GM21381 (cell line): ENCODE data around the gene C6orf132.

Source experiments
- ATAC-seq: cut with Tn5 transposase; IDR thresholded peaks from one replicate; pipeline ENCODE4 v1.9.1; 2021; ENCODE audit warnings: mild to moderate bottlenecking, moderate library complexity; ENCODE audit not compliant: unreplicated experiment

Gene C6orf132

DNA sequence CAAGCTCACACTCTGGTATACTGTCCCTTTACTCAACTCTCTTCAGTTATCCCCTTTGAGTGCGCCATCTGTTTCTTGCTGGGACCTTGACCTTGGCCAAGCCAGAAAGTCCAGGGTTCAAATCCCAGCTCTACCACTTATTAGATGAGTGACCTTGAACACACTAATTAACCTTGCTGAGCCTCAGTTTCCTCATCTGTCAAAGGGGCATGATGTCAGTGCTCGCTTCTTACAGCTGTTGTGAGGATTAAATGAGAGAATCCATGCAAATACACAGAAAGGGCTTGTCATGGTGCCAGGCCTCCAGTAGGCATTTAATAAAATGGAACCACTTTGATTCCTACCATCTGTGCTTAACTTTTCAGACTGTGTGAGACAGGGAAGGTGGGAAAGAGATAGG lies 34.3 kb downstream of the C6orf132 start:
- ATAC-seq: no peak

DNA sequence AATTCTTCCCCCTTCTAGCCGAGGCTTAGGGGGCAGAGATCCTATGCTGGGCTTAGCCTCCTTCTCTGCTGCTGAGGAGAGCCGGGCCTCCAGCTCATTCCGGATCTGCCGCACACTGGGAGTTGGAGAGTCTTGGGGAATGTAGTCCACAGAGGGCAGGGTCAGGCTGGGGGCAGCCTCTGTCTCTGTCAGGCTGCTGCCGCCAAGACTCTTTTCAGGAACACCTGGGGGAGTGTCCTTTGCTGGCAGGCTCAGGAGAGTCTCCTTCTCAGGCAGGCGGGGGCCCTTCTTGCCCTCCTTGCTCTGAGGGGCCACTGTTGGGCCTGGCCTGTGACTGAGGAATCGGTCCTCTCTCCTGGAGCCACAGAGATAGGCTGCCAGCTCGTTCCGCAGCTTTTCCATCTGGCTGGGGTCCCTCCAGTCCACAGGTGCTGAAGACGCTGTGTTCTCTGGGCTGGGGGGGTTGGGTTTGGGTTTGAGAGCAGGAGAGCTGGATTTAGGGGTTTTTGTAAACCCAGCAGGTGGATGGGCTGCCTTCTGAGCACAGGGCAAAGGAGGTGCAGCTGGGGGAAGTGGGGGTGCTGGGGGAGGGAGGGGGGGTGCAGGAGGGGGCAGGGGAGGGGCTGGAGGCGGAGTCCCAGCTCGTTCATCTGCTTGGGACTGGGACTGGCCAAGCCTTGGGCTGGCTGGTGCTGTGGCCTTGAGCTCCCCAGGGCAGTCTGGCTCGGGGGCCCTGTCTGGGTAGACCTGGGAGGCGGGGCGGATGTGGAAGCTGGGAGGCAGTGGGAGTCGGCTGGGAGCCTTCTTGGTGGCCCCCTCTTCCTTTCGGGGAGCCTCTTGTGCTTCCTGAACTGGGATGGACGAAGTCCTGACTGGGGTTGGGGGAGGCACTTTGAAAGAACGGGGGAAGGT lies 36.1 kb downstream of the C6orf132 start:
- no peak for ATAC-seq

DNA sequence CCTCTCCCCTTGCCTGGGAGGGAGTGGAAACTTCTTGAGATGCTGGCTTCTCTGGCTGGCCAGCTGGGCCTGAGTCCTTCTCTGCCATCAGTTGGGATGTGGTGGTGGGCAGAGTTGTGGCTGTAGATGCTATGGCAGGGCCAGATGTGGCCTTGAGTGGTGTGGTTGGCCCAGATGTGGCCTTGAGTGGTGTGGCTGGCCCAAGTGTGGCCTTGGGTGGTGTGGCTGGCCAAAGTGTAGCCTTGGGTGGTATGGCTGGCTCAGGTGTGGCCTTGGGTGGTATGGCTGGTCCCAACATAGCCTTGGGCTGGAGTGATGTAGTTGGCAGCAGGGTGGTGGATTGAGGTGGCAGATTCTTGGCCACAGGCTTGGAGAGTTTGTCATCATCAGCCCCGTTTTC lies 36.7 kb downstream of the C6orf132 start:
- no peak for ATAC-seq

DNA sequence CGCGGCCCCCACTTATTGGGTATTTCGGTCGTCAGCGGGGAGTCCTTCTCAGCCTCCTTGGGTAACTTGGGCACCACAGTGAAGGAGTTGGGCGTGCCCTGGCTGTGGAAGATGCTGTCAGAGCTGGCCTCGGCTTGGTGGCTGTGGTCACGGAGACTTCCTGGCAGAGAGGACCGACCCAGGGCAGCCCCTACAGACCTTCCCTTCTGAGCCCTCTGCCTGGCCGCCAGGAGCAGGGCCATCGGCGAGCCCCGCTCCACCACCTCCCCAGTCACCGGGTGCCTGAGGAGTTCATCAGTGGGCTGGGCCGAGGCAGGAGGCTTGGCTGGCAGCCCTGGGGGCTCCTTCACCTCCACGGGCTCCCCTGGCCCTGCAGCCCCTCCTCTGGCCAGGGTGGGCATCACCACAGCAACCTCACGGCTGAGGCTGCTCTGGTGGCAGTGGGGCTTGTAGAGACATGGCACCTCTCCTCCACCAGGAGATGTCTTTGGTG lies 37.2 kb downstream of the C6orf132 start:
- ATAC-seq: no peak

DNA sequence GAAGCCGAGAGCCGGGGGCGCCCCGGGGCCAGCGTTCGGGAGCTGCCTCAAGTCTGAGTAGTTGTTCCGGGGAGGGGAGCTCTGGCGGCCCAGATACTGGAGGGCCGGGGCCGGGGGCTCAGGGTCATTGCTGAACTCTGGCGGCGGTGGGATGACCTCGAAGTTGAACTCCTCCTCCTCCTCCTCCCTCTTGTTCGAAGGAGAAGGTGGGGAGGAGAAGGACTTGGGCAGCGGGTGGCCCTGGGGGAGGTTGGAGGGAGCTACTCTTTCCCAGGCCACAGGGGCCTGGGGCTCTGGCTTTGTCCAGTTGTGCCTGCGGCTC lies 37.7 kb downstream of the C6orf132 start:
- ATAC-seq: no peak

DNA sequence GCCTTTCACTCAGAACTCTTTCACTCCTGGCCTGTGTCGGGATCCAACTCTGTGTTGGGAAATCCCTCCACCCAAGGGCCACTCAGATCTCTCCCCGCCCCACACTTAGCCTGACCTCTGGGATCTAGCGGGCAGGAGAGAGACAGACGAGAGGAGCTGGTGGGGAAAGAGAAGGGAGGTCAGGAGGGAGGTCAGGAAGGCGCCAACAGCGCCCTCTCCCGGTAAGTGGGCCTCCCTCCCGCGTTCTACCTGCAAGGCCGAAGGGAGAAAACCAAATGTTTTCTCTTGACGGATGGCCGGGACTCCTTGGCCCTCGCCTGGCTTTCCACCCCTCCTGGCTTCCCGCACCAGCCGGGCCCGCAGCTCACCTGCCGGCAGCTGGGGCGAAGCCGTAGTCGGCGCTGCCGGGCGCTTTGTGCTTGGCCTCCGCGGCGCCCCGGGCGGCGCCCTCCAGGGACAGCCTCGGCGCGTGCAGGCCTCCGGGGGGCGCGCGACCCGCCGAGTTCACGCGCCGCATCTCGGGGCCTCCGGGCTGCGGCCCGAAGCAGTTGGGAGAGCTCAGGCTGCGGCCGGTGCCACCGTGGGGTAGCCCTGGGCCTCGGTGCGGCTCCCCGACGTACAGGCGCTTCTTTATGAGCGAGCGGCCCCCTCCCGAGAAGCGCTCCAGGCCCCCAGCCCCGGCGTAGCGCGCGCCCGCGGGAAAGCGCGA lies 38.2 kb downstream of the C6orf132 start:
- ATAC-seq: peak; percentile 63

DNA sequence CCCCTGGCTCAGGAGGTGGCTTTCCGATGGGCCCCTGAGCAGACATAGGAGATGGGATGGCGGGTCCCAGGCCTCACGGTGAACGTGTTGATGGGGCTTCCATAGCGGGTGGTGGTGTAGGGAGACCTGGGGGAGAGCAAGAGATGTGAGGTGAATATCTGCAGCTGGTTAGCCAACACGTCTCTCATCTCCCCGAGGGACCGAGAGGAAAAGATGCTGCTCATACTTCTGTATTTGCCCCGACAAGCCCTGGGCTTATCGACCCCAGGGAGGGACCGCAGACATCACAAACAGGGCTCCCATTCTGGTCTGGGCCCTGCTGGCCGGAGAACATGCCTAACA lies 38.7 kb downstream of the C6orf132 start:
- ATAC-seq: no peak

DNA sequence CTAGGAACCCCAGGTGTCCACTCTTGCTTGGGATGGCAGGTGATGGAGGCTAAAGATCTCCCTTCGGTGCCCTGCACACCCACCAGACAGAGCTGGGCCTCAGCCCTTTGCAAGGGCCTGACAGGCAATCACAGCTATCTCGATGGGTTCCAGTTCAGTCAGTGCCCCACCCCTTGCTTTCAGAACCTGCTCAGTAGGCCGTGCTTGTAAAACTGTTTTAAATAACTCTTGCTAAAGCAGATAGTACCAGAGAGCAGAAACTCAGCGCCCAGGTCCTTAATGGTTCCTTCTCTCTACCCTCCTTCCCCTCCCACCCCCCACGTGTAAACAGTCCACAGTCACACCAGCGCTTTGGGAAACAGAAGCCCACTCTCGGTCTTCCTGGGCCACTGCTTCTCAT lies 39.2 kb downstream of the C6orf132 start:
- no peak for ATAC-seq

DNA sequence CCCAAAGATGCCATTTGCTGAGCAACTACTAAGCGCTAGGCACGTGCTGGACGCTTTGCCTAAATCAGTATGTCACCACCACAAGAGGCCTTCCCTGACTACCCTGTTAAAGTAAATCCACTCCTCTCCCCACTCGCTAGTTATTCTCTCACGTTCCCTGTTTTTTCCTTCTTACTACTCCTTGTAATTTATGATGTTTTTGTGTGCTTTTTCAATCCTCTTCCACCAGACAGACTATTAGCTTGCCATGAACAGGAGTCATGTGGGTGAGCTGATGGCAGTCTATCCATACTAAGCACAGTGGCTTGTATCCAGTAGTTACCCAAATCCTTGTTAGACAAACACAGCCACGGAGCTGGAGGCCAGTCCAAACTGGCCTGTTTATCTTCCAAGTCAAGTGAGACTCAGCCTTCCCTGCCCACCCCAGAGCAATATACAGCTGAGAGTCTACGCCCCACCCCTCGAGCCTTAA lies 41.2 kb downstream of the C6orf132 start:
- ATAC-seq: no peak

DNA sequence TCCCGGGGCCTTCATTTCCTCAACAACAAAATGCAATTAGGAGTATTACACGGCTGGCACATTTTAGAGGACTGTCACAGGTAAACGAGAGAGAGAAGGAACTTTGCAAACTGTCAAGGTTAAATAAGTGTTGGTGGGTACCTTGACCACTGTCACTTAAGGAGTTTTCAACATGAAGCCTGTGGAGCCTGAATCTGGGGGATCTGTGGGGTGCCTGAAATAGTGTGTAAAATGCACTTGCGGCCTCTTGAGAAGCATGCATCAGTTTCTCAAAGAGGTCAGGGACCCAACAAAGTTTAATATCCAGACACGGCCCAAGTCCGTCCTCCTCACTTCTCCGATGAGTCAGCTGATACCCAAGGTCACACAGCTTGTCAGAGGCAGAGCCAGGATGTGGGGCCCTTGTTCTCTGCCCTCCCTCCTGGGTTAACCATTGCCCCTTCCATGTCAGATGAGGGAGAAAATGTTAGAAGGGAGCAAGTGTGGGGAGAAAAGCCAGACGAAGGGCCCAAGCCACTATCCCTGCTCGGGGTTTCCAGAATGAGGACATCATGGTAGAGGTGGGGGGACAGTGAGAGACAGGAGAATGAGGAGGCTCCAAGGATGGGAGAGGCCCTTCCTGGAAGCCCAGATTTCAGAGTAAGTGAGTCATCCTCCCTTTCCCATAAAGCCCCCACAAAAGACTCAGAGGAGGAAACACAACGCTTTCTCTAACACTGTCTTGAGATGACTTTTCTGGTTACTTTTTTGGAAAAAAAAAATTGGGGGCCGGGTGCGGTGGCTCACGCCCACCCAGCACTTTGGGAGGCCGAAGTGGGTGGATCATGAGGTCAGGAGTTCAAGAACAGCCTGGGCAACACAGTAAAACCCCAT lies 42.2 kb downstream of the C6orf132 start:
- no peak for ATAC-seq

DNA sequence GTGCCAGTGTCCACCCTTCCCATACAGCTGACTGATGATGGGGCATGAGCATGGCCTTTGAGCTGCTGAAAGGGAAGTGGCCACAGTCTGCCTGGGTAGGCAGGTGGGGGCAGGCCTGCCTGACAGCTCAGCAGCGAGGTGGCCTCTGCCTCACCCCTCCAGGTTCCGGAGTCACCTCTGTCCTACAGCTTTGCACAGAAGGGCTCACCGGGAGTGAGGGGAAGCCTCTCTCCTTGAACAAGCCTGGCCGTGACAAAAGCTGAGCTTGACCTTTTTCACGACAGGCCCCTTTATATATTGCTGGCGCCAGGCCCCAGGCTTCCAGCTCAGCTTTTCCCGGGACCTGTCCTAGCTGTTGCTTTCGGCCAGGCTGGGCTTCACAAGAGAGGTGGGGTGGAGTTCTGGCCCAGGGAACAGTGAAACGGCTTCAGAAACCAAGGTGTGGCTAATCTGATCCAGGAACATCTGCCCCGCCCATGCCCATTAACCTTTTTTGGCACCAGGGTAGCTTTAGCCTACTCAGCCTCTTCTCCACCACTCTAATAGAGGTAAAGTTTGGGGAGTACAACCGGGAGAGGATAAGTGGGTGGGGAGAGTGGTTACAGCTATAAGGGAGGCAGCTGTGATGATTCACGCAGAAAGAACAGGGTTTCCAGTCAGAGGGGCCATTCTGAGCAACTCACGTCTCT lies 42.9 kb downstream of the C6orf132 start:
- no peak for ATAC-seq

DNA sequence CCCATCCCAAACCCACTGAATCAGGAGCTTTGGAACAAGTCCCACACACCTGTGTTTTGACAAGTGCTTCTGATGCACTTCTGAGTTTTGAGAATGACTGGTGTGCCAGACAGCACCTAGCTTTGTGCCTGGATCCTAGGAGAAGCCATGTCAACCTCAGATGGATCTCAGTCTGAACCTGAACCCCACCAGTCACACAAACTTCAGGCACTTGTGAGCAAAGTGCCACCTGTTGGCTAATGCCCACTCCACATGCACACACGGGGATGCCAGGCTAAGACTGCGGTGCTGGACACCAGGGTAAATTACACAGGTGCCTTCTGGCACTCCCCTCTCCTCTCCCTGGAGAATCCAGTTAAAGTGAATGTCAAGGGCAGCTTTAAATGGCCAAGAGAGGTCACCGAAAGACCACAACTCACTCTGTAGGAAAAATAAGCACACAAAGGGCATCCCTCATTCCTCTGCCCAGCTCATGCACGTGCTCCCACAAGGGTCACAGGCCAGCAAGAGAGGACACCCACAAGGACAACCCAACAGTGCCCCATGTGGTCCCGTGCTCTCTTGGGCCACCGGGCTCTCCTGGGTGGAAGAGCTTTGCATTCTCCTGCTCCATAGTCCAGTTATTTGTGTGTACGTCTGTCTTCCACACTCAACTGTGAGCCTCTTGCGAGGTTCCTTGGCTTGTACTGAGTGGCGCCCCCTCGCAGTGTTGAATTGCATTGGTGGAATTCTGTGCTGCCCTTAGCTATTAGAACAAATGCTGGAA lies 46.5 kb downstream of the C6orf132 start:
- no peak for ATAC-seq

DNA sequence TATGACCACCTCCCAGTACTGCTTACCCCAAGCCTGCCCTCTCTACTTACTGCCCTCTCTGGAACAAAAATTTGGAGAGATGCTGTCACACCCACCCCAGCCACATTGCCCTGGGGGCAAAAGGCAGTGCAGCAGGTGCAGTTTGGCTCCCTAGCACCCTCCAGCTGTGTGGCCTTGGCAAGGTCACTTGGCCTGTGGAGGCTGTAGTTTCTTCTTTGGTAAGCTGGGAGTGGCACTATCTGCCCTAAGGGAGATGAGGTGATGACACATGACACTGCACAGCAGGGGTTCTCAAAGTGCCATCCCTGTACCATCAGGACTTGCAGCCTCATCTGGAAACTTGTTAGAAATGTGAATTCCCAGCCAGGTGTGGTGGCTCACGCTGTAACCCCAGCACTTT lies 47.3 kb downstream of the C6orf132 start:
- ATAC-seq: no peak

DNA sequence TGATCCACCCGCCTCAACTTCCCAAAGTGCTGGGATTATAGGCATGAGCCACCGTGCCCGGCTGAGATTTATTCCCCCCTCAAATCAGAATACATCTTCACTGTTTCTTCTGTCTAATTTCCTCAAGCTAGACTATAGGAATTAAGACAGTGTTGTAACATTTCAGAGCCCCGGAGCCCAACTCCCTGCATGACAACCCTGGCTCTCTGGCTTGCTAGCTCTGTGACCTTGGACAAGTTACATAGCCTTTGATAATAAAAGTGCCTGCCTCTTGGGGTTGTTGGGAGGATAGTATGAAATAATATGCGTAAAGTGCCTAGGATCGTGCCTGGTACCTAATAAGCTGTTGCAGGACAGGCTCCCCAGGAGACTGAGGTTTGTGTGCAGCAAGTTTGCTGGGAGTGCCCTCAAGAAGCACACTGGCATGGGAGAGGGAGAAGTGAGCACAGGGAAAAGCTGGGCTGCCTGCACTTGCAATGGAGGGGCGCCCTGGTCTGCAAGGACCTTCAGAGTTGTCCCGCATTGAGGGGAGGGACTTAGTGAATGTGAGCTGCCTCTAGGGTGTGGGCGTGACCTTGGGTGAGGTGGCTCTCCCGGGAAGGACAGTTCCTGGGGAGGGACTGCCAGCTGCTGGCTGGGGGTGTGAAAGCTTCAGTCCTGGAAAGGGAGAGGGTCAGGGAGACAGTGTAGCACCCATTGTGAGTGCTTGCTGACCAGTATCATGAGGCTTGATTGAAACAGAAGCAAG lies 48.7 kb downstream of the C6orf132 start:
- no peak for ATAC-seq

DNA sequence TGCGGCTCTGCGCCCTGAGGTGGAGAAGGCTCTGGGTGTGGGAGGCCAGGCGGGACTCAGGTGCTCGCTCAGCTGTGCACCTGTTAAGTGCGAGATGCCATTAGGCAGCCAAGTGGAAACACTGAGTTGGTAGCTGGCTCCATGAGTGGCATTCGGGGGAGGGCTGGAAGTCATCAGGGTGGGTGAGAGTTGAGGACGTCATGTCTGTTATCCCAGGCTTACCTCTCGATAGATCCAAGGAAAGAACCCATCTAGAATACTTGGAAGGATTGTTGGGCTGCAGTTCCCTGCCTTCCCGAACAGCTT lies 50.7 kb downstream of the C6orf132 start:
- ATAC-seq: no peak

DNA sequence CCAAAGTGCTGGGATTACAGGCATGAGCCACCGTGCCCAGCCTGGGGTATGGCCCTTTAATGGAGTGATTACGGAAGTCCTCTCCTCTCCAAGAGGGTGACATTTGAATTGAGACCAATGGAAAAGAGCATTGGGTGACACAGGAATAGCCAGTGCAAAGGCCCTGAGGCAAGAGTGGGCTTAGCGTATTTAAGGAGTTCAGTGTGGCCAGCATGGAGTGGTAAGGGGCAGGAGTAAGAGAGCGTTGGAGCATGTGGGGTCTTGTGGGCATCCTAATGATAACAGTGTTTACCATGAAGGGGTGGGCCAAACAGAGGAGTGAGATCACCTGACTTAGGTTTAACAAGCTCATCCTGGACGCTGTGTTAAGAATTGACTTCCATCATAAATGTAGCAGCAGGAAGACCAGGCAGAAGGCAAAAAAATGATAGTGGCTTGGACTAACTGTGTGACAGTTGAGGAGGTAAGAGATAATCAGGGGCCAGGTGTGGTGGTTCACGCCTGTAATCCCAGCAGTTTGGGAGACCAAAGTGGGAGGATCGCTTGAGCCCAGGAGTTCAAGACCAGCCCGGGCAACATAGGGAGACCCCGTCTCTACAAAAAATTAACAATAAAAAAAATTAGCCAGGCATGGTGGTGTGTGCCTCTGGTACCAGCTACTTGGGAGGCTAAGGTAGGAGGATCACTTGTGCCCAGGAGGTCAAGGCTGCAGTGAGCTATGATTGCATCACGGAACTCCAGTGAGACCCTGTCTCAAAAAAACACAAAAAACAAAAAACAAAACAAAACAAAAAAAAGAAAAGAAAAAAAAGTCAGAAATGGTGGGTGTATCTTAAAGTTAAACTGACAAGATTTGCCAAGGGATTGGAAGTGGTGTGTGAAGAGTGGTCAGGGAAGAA lies 51.4 kb downstream of the C6orf132 start:
- ATAC-seq: no peak

DNA sequence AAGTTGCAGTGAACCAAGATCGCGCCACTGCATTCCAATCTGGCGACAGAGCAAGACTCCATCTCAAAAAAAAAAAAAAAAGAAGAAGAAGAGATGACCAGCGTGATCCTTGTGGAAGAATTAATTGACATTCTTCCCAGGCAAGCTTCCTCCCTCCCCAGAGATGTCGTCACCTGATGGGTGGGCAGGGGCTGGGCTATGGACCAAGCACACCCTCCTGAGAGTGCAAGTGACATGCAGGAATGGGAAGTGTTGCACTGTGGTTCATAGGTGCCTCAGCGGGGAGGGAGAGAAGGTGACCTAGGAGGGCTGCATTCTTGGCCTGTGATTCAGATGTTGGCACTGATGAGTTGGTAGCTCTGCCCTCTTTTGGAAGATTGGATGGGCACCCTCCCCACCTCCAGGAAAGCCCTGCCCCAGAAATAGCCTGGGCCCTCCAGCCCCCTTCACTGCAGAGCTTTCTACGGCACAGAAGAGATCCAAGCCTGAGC lies 54.3 kb downstream of the C6orf132 start:
- no peak for ATAC-seq
